IMR-90 (cell line): ENCODE results near the gene OSBPL3.

Experiments
- BHLHE40 ChIP-seq: fragments of 150-350 bp; IDR thresholded peaks from 2 replicates; pipeline ENCODE4 v1.6.1; 2016; ENCODE audit warnings: mild to moderate bottlenecking, low read depth, low read length
- RFX5 ChIP-seq: IDR thresholded peaks from 2 replicates; pipeline ENCODE4 v1.8.0; 2012; ENCODE audit warnings: low read depth, mild to moderate bottlenecking, low read length, moderate library complexity

DNA sequence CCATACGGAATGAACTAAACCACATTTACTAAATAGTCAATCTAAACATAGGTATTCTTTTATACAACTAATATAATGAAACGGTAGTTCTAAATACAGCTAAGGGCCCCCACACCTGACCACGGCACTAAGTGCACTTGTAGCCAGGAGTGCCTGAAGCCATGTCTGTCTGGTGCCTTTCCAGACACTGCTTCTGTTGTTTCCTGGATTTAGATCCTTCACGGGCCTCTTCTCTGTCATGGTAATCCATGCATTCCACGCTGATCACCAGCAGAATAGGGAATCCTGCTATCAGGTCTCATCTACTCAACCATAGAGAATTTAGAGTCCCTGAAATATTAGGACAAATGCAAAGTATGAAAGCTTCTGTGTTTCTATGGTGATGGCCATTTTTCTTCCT is 37.8 kb downstream of the OSBPL3 start:
- TF ChIP-seq BHLHE40: no peak
- TF ChIP-seq RFX5: no peak
